Lower lobe of right lung (tissue), 2 donors: ENCODE results near the gene FAM227A. TPM values are rescaled to one million over a fixed set of nuclear protein-coding genes. Genes with fewer than 3 reads are reported as not detected.
"Not testable (repeated sequence)": the region's sequence is repeated elsewhere in the genome, so short reads cannot be mapped to it uniquely, and the experiment has no call there.

Source experiments
- ATAC-seq, 2 donors: fragments of 200-7000 bp; cut with Tn5 transposase; one replicate each; pipeline ENCODE4 v1.9.1; 2020 to 2022; ENCODE audit warnings: mild to moderate bottlenecking in 2 of 2, moderate library complexity in 2 of 2
- DNase-seq: peaks from one replicate; pipeline ENCODE4 v3.0.0-alpha.2; 2020
- H3K27ac ChIP-seq: fragments of 200-600 bp; one replicate; pipeline ENCODE4 v1.8.0; 2022
- H3K27me3 ChIP-seq: fragments of 200-600 bp; one replicate; pipeline ENCODE4 v1.8.0; 2022; ENCODE audit warnings: low read depth
- H3K36me3 ChIP-seq: fragments of 200-600 bp; one replicate; pipeline ENCODE4 v1.8.0; 2022; ENCODE audit warnings: mild to moderate bottlenecking
- H3K4me1 ChIP-seq: fragments of 200-600 bp; one replicate; pipeline ENCODE4 v1.8.0; 2022
- H3K4me3 ChIP-seq: fragments of 200-600 bp; one replicate; pipeline ENCODE4 v1.8.0; 2022; ENCODE audit warnings: mild to moderate bottlenecking
- H3K9me3 ChIP-seq: fragments of 200-600 bp; one replicate; pipeline ENCODE4 v1.8.0; 2022
- intact Hi-C: fragments of 100-400 bp; cut with DNase I; formaldehyde crosslinking; loops from one replicate; pipeline ENCODE4 v1.11.0; 2022
- total RNA-seq: library from RNA; stranded (reverse); fragmentation: NEBNext Ultra II Directional; extraction: Animal tissue kit (Norgen Biotek cat#: 25700); gene quantifications from one replicate; pipeline ENCODE4 v1.2.1, GENCODE V29; 2021
- TF ChIP-seq, protein P1 (sequence below): fragments of 200-600 bp; IDR thresholded peaks from one replicate; pipeline ENCODE4 v1.8.0; 2022; ENCODE audit warnings: antibody characterized with exemption, mild to moderate bottlenecking
- donor health status: DM: no; HTN: yes; CAD: no; lungs with severe emphysema.

The FAM227A gene
- total RNA-seq, 1 donor from 2014 or later, result 3.4 TPM

DNA sequence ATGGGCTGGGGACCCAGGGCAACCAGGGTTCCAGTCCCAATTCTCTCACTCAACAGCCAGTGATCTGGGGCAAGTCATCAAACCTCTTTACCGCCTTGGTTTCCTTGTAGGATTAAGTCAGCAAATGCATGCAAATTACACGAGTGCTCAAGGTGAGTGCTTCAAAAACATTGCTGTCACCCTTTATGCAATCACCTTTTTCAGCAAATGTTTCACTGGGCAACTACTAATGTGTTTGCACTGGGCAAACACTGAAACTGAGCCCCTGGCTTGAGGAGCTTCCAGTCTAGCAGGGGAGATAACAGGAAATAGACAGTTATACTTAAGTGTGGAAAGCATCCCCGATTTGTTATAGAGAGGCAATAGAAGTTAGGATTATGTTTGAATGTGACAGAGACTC is 48.5 kb downstream of the FAM227A start:
- no peak overlapping the region for H3K4me3 ChIP-seq
- no peak overlapping the region for H3K27ac ChIP-seq
- no peak for DNase-seq
- no peaks in the 10 kb centered on the region for H3K9me3 ChIP-seq
- H3K4me1 ChIP-seq, result no peaks in the 10 kb centered on the region
- intact Hi-C loops, result no loop called here
- ATAC-seq, result no peak
- no peaks in the 10 kb centered on the region for H3K36me3 ChIP-seq
- no peaks in the 10 kb centered on the region for H3K27me3 ChIP-seq
- TF ChIP-seq, protein P1, sequence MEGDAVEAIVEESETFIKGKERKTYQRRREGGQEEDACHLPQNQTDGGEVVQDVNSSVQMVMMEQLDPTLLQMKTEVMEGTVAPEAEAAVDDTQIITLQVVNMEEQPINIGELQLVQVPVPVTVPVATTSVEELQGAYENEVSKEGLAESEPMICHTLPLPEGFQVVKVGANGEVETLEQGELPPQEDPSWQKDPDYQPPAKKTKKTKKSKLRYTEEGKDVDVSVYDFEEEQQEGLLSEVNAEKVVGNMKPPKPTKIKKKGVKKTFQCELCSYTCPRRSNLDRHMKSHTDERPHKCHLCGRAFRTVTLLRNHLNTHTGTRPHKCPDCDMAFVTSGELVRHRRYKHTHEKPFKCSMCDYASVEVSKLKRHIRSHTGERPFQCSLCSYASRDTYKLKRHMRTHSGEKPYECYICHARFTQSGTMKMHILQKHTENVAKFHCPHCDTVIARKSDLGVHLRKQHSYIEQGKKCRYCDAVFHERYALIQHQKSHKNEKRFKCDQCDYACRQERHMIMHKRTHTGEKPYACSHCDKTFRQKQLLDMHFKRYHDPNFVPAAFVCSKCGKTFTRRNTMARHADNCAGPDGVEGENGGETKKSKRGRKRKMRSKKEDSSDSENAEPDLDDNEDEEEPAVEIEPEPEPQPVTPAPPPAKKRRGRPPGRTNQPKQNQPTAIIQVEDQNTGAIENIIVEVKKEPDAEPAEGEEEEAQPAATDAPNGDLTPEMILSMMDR, result no peak

DNA sequence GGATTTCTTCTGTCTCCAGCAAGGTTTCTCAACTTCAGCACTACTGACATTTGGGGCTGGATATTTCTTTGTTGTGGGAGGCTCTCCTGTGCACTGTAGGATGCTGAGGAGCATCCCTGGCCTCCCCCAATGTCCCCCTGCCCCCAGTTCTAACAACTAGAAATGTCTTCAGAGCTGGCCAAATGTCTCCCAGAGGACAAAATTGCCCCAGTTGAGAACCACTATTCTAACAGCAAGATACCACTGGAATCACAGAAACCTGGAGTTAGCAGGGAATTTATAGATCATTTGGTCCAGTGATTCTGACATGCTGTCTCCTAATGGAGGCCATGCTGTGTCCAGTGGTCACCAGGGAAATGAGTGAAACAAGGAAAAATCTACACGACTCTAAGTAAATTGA is 54.0 kb downstream of the FAM227A start:
- Histone ChIP-seq H3K27me3 (no peaks in the 10 kb centered on the region), H3K27ac (no peak overlapping the region), H3K4me1 (no peaks in the 10 kb centered on the region), H3K9me3 (no peaks in the 10 kb centered on the region), H3K4me3 (no peak overlapping the region), H3K36me3 (no peaks in the 10 kb centered on the region)
- no peak for ATAC-seq
- TF ChIP-seq, protein P1, result no peak
- DNase-seq, result no peak
- intact Hi-C loops, result no loop called here

DNA sequence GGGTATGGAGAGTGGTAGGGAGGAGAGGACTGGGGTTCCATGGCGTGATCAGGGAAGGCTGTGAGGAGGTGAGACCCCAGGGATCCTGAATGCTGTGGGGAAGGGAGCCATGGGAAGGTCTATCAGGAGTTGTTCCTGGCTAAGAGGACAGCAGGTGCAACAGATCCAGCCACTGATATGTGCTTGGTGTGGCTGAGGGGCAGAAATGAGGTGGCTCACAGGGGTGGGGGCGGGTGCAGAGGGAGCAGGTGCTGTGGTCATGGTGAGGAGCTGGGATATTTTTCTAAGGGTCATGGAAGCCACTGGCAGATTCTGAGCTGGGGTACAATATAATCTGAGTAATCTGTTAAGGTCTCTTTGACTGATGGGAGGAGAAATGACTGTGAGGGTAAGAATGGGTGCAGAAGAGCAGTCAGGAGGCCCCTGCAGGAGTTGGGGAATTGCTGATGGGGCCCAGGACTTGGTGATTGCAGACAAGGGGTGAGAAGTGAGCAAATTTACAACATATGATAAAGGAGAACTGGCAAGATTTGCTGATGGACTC is 54.9 kb downstream of the FAM227A start:
- Histone ChIP-seq H3K4me3 (no peak overlapping the region), H3K27ac (no peak overlapping the region), H3K9me3 (no peaks in the 10 kb centered on the region), H3K36me3 (no peaks in the 10 kb centered on the region), H3K27me3 (no peaks in the 10 kb centered on the region), H3K4me1 (no peaks in the 10 kb centered on the region)
- DNase-seq, result no peak
- ATAC-seq, result no peak
- TF ChIP-seq, protein P1, result no peak
- intact Hi-C loops, result no loop called here

DNA sequence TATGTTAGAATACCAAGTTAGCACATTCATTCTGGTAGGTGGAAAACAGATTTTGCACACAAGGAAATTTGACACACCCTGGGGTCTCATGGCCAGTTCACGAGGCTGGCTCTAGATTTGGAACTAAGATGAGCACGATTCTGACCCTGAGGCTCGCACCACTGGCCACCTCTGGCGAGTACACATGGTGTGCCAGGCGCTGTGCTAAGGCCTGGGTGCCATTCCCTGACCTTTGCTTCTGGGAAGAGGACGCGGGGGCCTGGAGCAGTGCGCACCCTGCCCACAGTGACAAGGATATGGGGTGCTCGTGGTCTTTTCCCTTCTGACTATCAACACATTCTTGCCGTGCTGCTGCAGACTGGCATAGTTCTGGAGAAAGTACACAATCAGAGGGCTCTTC is 56.7 kb downstream of the FAM227A start:
- no peak overlapping the region for H3K4me3 ChIP-seq
- TF ChIP-seq, protein P1, result no peak
- H3K9me3 ChIP-seq, result no peaks in the 10 kb centered on the region
- H3K27ac ChIP-seq, result no peak overlapping the region
- ATAC-seq (no peak), DNase-seq (no peak)
- no peaks in the 10 kb centered on the region for H3K27me3 ChIP-seq
- intact Hi-C loops, result no loop called here
- H3K4me1 ChIP-seq, result no peaks in the 10 kb centered on the region
- no peaks in the 10 kb centered on the region for H3K36me3 ChIP-seq

DNA sequence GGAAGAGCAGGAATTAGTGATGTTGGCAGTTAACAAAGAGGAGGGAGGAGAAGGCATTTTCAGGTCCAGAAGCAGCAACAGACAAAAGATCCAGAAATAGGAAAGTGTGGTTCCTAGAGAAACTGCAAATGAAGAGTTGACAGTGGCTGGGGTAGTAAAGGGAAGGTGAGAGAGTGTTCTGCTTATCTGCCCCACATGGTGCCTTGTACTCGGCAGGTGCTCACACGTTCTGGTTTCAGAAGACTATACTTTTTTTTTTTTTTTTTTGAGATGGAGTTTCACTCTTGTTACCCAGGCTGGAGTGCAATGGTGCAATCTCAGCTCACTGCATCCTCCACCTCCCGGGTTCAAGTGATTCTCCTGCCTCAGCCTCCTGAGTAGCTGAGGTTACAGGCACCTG is 73.3 kb downstream of the FAM227A start:
- ATAC-seq, intact Hi-C loops: not testable (repeated sequence)

DNA sequence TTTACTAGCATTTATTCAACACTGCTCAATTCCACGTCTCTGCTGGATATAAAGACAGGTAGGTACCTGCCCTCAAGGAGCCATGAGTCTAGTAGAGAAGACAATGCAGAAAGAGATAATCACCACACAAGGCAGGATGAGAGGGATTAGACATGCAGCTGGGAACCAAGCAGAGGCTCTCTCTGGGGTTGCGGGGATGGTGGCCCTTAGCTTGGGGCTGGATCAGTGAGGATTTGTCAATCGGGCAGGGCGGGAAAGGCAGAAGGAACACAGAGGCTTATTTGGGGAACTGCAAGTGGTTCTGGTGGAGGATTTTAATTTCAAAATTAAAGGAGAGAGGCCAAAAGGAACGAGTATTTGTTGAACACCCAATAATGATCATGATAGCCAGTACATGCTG is 77.7 kb downstream of the FAM227A start:
- Histone ChIP-seq H3K27ac (no peak overlapping the region), H3K27me3 (peaks cover 13% of the 10 kb centered on the region), H3K9me3 (no peaks in the 10 kb centered on the region), H3K4me1 (no peaks in the 10 kb centered on the region), H3K4me3 (no peak overlapping the region), H3K36me3 (no peaks in the 10 kb centered on the region)
- DNase-seq (no peak), ATAC-seq (no peak)
- intact Hi-C loops, result no loop called here
- TF ChIP-seq, protein P1, result no peak

More for the DNA sequence above, 73.3 kb downstream of the FAM227A start:
- H3K36me3 ChIP-seq, H3K27ac ChIP-seq, DNase-seq, H3K4me1 ChIP-seq, H3K4me3 ChIP-seq, H3K9me3 ChIP-seq: not testable (repeated sequence)
- H3K27me3 ChIP-seq, result peaks cover 13% of the 10 kb centered on the region
